ENCODE measurements around the gene ANO6. TPM values are rescaled to one million over a fixed set of nuclear protein-coding genes. Genes with fewer than 3 reads are reported as not detected.
A peak's percentile ranks its signal among the peaks of the same experiment; 100 is the strongest.
"Not testable (repeated sequence)": the region's sequence is repeated elsewhere in the genome, so short reads cannot be mapped to it uniquely, and the experiment has no call there.

ANO6 gene
- total RNA-seq, 1 donor from 2014 or later = 66.5 TPM

GRCh38 chr12:45315462-45315861 lies 99.6 kb downstream of the ANO6 start:
- no peak for DNase-seq

GRCh38 chr12:45317261-45317660 lies 101.4 kb downstream of the ANO6 start:
- not testable (repeated sequence) for DNase-seq

- DNase-seq = no peak
These were observed 106.9 kb downstream of the ANO6 start for GRCh38 chr12:45322810-45323209.

- no peak for DNase-seq
These were observed 108.5 kb downstream of the ANO6 start for GRCh38 chr12:45324391-45324790.

- DNase-seq = no peak
These were observed 110.6 kb downstream of the ANO6 start for GRCh38 chr12:45326358-45326975.

- DNase-seq = peak; percentile 30
These were observed 112.0 kb downstream of the ANO6 start for GRCh38 chr12:45327823-45328383.

GRCh38 chr12:45329238-45329637 lies 113.3 kb downstream of the ANO6 start:
- DNase-seq = no peak

- DNase-seq = no peak
These were observed 113.8 kb downstream of the ANO6 start for GRCh38 chr12:45329702-45330101.

GRCh38 chr12:45331552-45331951 lies 115.7 kb downstream of the ANO6 start:
- DNase-seq = no peak

GRCh38 chr12:45334396-45334795 lies 118.5 kb downstream of the ANO6 start:
- no peak for DNase-seq

- peak; percentile 30 for DNase-seq
These were observed 120.4 kb downstream of the ANO6 start for GRCh38 chr12:45336331-45336730.

GRCh38 chr12:45336762-45337596 lies 121.1 kb downstream of the ANO6 start:
- DNase-seq = peak; percentile 21

- no peak for DNase-seq
These were observed 121.9 kb downstream of the ANO6 start for GRCh38 chr12:45337835-45338234.

GRCh38 chr12:45338272-45338671 lies 122.4 kb downstream of the ANO6 start:
- DNase-seq = no peak

- no peak for DNase-seq
These were observed 123.1 kb downstream of the ANO6 start for GRCh38 chr12:45339035-45339434.

GRCh38 chr12:45342171-45342570 lies 126.3 kb downstream of the ANO6 start:
- no peak for DNase-seq

- DNase-seq = no peak
These were observed 127.0 kb downstream of the ANO6 start for GRCh38 chr12:45342848-45343247.

GRCh38 chr12:45343269-45344051 lies 127.6 kb downstream of the ANO6 start:
- no peak for DNase-seq

GRCh38 chr12:45348311-45348710 lies 132.4 kb downstream of the ANO6 start:
- DNase-seq = no peak

- DNase-seq = no peak
These were observed 133.1 kb downstream of the ANO6 start for GRCh38 chr12:45348986-45349385.

- DNase-seq = peak; percentile 24
These were observed 134.0 kb downstream of the ANO6 start for GRCh38 chr12:45349916-45350315.

GRCh38 chr12:45350861-45351260 lies 135.0 kb downstream of the ANO6 start:
- DNase-seq = no peak
